HG03571 (cell line): ENCODE data around the gene C6orf15.

Experiments used
- ATAC-seq: cut with Tn5 transposase; IDR thresholded peaks from one replicate; pipeline ENCODE4 v1.9.1; 2021; ENCODE audit not compliant: unreplicated experiment

C6orf15 gene

GRCh38 chr6:31110825-31111582 is 1.4 kb downstream of the C6orf15 start:
- no peak for ATAC-seq

GRCh38 chr6:31107052-31107451 is 5.3 kb downstream of the C6orf15 start:
- ATAC-seq = no peak

GRCh38 chr6:31103136-31103535 is 9.2 kb downstream of the C6orf15 start:
- ATAC-seq = no peak

- ATAC-seq = no peak
These were observed 13.9 kb downstream of the C6orf15 start for GRCh38 chr6:31098449-31098938.

GRCh38 chr6:31096656-31097055 is 15.7 kb downstream of the C6orf15 start:
- no peak for ATAC-seq

GRCh38 chr6:31096215-31096614 is 16.2 kb downstream of the C6orf15 start:
- no peak for ATAC-seq

GRCh38 chr6:31094389-31094881 is 17.9 kb downstream of the C6orf15 start:
- ATAC-seq = no peak

- no peak for ATAC-seq
These were observed 19.4 kb downstream of the C6orf15 start for GRCh38 chr6:31092769-31093505.

- no peak for ATAC-seq
These were observed 20.1 kb downstream of the C6orf15 start for GRCh38 chr6:31092238-31092637.

GRCh38 chr6:31091680-31092079 is 20.7 kb downstream of the C6orf15 start:
- no peak for ATAC-seq

- ATAC-seq = no peak
These were observed 21.4 kb downstream of the C6orf15 start for GRCh38 chr6:31090973-31091364.

GRCh38 chr6:31090275-31090972 is 22.0 kb downstream of the C6orf15 start:
- no peak for ATAC-seq

- peak; percentile 61 for ATAC-seq
These were observed 24.8 kb downstream of the C6orf15 start for GRCh38 chr6:31087494-31088089.

GRCh38 chr6:31086788-31087440 is 25.5 kb downstream of the C6orf15 start:
- ATAC-seq = no peak

GRCh38 chr6:31083742-31084354 is 28.5 kb downstream of the C6orf15 start:
- no peak for ATAC-seq

GRCh38 chr6:31081872-31082271 is 30.5 kb downstream of the C6orf15 start:
- no peak for ATAC-seq

- ATAC-seq = no peak
These were observed 32.6 kb downstream of the C6orf15 start for GRCh38 chr6:31079656-31080261.

GRCh38 chr6:31076611-31077010 is 35.8 kb downstream of the C6orf15 start:
- ATAC-seq = no peak

GRCh38 chr6:31075528-31075927 is 36.8 kb downstream of the C6orf15 start:
- no peak for ATAC-seq

- ATAC-seq = no peak
These were observed 38.0 kb downstream of the C6orf15 start for GRCh38 chr6:31074401-31074800.
